ENCODE measurements around the gene ATP11A. TPM values are rescaled to one million over a fixed set of nuclear protein-coding genes. Genes with fewer than 3 reads are reported as not detected.

The ATP11A gene
- total RNA-seq, 1 experiment from 2014 or later: 8.7 TPM

DNA sequence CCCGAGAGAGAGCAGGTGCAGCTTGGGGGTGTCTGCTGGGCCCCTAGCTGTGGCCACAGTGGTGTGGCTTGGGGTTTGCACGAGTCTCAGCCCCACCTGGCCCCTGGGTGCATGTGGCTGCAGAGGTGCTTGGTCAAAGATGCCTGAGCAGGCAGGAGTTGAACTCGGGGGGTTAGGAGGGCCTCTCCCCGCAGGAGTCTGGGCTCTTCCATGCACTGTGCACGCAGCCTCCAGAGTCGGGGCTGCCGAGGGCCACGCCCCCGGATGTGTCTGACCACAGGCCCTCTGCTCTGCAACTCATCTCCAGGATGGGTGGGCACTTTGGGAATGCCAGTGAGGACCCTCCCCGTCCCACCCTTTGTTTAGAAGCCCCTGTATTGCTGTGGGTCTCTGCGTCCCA lies 187.7 kb downstream of the ATP11A start:
- Histone ChIP-seq H2AFZ (ENCODE audit: low read length) (no peak overlapping the region), H3K27me3 (ENCODE audit: low read length) (no peaks in the 10 kb centered on the region), H3K4me2 (ENCODE audit: low read length) (no peak overlapping the region), H3K9me3 (ENCODE audit: low read length) (no peaks in the 10 kb centered on the region), H3K9ac (ENCODE audit: low read length) (no peak overlapping the region), H3K9me2 (replicated peaks; ENCODE audit: low read length) (no peaks in the 10 kb centered on the region), H3K79me2 (ENCODE audit: low read length) (no peaks in the 10 kb centered on the region), H3K4me3 (ENCODE audit: low read length) (no peak overlapping the region), H3F3A (ENCODE audit: low read length, unreplicated experiment) (no peaks in the 10 kb centered on the region), H3K4me1 (ENCODE audit: insufficient read depth, low read length) (peaks cover 6% of the 10 kb centered on the region; the same call in 1 of the 2 replicates), H3K36me3 (ENCODE audit: low read depth, low read length) (no peaks in the 10 kb centered on the region), H4K20me1 (ENCODE audit: low read length) (no peaks in the 10 kb centered on the region), H3K27ac (ENCODE audit: low read length) (no peak overlapping the region)
- ATAC-seq (no peak), DNase-seq (no peak)
- ChIA-PET CTCF (no interaction called here), POLR2A (ENCODE audit: unreplicated experiment) (no interaction called here)
- intact Hi-C loops (cut with micrococcal nuclease): no loop called here
- BruUV-seq (replicated peaks): no TSS peak
- TF ChIP-seq, protein P1, sequence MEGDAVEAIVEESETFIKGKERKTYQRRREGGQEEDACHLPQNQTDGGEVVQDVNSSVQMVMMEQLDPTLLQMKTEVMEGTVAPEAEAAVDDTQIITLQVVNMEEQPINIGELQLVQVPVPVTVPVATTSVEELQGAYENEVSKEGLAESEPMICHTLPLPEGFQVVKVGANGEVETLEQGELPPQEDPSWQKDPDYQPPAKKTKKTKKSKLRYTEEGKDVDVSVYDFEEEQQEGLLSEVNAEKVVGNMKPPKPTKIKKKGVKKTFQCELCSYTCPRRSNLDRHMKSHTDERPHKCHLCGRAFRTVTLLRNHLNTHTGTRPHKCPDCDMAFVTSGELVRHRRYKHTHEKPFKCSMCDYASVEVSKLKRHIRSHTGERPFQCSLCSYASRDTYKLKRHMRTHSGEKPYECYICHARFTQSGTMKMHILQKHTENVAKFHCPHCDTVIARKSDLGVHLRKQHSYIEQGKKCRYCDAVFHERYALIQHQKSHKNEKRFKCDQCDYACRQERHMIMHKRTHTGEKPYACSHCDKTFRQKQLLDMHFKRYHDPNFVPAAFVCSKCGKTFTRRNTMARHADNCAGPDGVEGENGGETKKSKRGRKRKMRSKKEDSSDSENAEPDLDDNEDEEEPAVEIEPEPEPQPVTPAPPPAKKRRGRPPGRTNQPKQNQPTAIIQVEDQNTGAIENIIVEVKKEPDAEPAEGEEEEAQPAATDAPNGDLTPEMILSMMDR (conservative IDR thresholded peaks at IDR 0.05; ENCODE audit: low read depth, low read length): no peak
- TF ChIP-seq EZH2 (IDR thresholded peaks at IDR 0.05; ENCODE audit: low read length, unreplicated experiment) (no peak), EZH2phosphoT487 (IDR thresholded peaks at IDR 0.05; ENCODE audit: borderline replicate concordance, low read length) (no peak)

DNA sequence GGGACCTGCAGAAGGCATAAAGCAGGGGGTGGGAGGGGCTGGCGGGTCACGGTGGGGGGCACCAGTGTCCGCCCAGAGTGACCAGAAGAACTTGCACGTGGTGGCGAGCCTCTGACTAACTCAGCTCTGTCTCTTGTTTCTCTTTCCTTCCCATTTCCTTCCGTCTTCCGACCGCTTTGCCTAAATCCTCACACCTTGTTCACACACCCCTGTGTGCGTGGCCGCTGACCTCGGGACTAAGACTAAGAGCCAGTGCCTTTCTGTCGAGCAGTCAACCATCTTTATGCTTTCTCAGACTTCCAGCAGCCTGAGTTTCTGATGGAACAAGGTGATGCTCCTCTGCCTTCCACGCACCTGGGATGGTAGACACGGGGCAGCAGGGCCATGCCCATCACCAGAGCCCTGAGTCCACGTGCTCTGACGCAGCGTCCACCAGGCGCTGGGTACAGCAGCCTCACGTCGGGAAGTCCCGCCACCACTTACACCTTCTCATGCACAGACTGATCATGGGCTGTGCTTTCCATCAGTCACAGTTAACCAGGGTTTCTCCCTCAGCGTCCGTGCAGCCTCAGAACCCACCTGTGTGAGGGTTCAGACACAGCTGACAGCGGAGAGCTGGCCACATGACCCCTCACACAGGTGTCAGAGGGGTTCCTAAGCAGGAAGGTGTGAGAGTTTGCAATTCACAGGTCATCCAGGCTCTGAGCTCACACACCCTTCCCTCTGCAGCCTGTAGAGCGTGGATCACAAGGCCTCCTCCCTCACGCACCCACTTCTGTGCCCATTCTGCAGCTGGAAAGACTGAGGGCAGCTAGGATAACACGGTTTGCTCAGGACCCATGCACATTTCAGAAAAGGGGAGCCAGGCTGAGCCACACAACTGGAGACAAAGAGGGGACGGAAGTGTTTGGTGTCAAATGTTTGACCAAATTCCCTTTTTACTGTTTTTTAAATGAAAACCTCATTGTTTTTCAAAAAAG lies 188.4 kb downstream of the ATP11A start:
- Histone ChIP-seq H3K9ac (ENCODE audit: low read length) (no peak overlapping the region), H3K4me1 (ENCODE audit: insufficient read depth, low read length) (no peaks in the 10 kb centered on the region), H3K9me2 (replicated peaks; ENCODE audit: low read length) (no peaks in the 10 kb centered on the region), H3K27me3 (ENCODE audit: low read length) (no peaks in the 10 kb centered on the region), H3K9me3 (ENCODE audit: low read length) (no peaks in the 10 kb centered on the region), H4K20me1 (ENCODE audit: low read length) (no peaks in the 10 kb centered on the region), H3K4me3 (ENCODE audit: low read length) (no peak overlapping the region), H3K79me2 (ENCODE audit: low read length) (no peaks in the 10 kb centered on the region), H3K4me2 (ENCODE audit: low read length) (no peak overlapping the region), H2AFZ (ENCODE audit: low read length) (no peak overlapping the region), H3F3A (ENCODE audit: low read length, unreplicated experiment) (no peaks in the 10 kb centered on the region), H3K36me3 (ENCODE audit: low read depth, low read length) (no peaks in the 10 kb centered on the region), H3K27ac (ENCODE audit: low read length) (no peak overlapping the region)
- CTCF ChIA-PET: no interaction called here
- ATAC-seq (no peak), DNase-seq (no peak)
- intact Hi-C loops (cut with micrococcal nuclease): no loop called here
- TF ChIP-seq, protein P1 (conservative IDR thresholded peaks at IDR 0.05; ENCODE audit: low read depth, low read length): no peak
- TF ChIP-seq EZH2 (IDR thresholded peaks at IDR 0.05; ENCODE audit: low read length, unreplicated experiment) (no peak), EZH2phosphoT487 (IDR thresholded peaks at IDR 0.05; ENCODE audit: borderline replicate concordance, low read length) (no peak)
- BruUV-seq (replicated peaks): no TSS peak
- POLR2A ChIA-PET (ENCODE audit: unreplicated experiment): no interaction called here

DNA sequence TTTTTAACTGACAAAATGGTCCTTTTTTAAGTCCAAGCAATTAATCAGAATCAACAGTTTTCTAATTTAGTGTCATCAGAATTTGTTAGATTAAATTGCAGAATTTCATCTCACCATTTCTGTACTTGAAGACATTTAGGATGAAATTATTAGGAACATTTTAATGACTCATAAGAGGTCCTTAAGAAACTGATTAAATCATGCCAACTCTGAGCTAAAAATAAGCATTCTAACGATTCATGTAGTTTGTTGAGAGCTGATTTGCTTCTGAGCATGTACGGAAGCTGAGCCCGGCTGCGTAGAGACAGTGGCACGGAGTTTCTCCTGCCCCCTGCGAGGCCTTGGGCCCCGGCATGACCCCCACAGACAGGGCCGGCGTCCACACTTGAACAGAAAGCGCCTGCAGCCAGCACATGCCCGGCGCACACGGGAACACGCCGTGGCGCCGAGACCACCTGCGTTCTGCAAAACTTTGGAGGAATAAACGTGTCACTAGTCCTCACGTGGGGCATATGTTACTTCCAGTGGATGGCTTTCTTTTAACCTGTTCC lies 189.5 kb downstream of the ATP11A start:
- H4K20me1 ChIP-seq (ENCODE audit: low read length): no peaks in the 10 kb centered on the region
- H3K4me2 ChIP-seq (ENCODE audit: low read length): no peak overlapping the region
- no peak for DNase-seq
- no TSS peak for BruUV-seq (replicated peaks)
- POLR2A ChIA-PET (ENCODE audit: unreplicated experiment): no interaction called here
- CTCF ChIA-PET: no interaction called here
- H3K4me3 ChIP-seq (ENCODE audit: low read length): no peak overlapping the region
- ATAC-seq: no peak
- H3K36me3 ChIP-seq (ENCODE audit: low read depth, low read length): no peaks in the 10 kb centered on the region
- no peaks in the 10 kb centered on the region for H3F3A ChIP-seq (ENCODE audit: low read length, unreplicated experiment)
- H3K9me3 ChIP-seq (ENCODE audit: low read length): no peaks in the 10 kb centered on the region
- no peaks in the 10 kb centered on the region for H3K79me2 ChIP-seq (ENCODE audit: low read length)
- H3K9ac ChIP-seq (ENCODE audit: low read length): no peak overlapping the region
- TF ChIP-seq, protein P1 (conservative IDR thresholded peaks at IDR 0.05; ENCODE audit: low read depth, low read length): no peak
- no peak for TF ChIP-seq EZH2 (IDR thresholded peaks at IDR 0.05; ENCODE audit: low read length, unreplicated experiment)
- no peak for TF ChIP-seq EZH2phosphoT487 (IDR thresholded peaks at IDR 0.05; ENCODE audit: borderline replicate concordance, low read length)
- H2AFZ ChIP-seq (ENCODE audit: low read length): no peak overlapping the region
- H3K9me2 ChIP-seq (replicated peaks; ENCODE audit: low read length): no peaks in the 10 kb centered on the region
- intact Hi-C loops (cut with micrococcal nuclease): no loop called here
- no peaks in the 10 kb centered on the region for H3K4me1 ChIP-seq (ENCODE audit: insufficient read depth, low read length)
- no peak overlapping the region for H3K27ac ChIP-seq (ENCODE audit: low read length)
- H3K27me3 ChIP-seq (ENCODE audit: low read length): no peaks in the 10 kb centered on the region
